ENCODE measurements around the gene IRF8.
"Not testable (repeated sequence)": the region's sequence is repeated elsewhere in the genome, so short reads cannot be mapped to it uniquely, and the experiment has no call there.

IRF8 gene

DNA sequence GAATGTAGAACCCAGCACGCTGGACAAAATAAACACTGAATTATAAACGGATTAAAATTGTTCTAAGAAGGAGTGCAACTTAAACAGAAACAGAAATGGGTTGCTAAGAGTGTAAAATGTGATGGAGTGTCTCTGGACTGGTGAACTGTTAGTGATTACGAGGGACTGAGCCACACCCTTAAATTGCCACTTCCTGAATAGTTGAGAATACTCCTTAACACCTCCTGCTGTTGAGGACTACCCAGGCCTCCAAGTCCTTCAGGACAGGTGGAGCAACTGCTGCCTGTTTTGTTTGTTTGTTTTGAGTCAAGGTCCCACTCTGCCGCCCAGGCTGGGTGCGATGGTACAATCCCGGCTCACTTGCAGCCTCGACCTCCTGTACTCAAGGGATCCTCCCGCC, 25.8 kb upstream of the IRF8 start:
- Mint-ChIP-seq H3K4me3 (no peak overlapping the region), H3K36me3 (ENCODE audit: insufficient read depth) (peaks cover 2% of the 10 kb centered on the region), H3K4me1 (peaks cover 14% of the 10 kb centered on the region), H3K27ac (ENCODE audit: low read depth) (no peak overlapping the region), H3K9me3 (no peaks in the 10 kb centered on the region), H3K27me3 (peaks cover 52% of the 10 kb centered on the region)
- DNase-seq (ENCODE audit: low spot score in 2 of 2): no peak
- no peak for ATAC-seq (replicated peaks; ENCODE audit: extremely low read depth, poor library complexity, severe bottlenecking)

GRCh38 chr16:85874031-85874430, 24.9 kb upstream of the IRF8 start:
- H3K4me1 Mint-ChIP-seq; H3K4me3 Mint-ChIP-seq; DNase-seq (ENCODE audit: low spot score in 2 of 2); H3K9me3 Mint-ChIP-seq; ATAC-seq (replicated peaks; ENCODE audit: extremely low read depth, poor library complexity, severe bottlenecking); H3K27ac Mint-ChIP-seq (ENCODE audit: low read depth); H3K36me3 Mint-ChIP-seq (ENCODE audit: insufficient read depth): not testable (repeated sequence)
- H3K27me3 Mint-ChIP-seq: peaks cover 46% of the 10 kb centered on the region

- no peak for ATAC-seq (replicated peaks; ENCODE audit: extremely low read depth, poor library complexity, severe bottlenecking)
- Mint-ChIP-seq H3K27me3 (peaks cover 41% of the 10 kb centered on the region), H3K4me1 (peaks cover 16% of the 10 kb centered on the region), H3K36me3 (ENCODE audit: insufficient read depth) (peaks cover under 1% of the 10 kb centered on the region), H3K27ac (ENCODE audit: low read depth) (no peak overlapping the region), H3K4me3 (no peak overlapping the region), H3K9me3 (no peaks in the 10 kb centered on the region)
- DNase-seq (ENCODE audit: low spot score in 2 of 2): no peak
Observed at GRCh38 chr16:85878407-85878806, 20.6 kb upstream of the IRF8 start.

GRCh38 chr16:85878875-85879274, 20.1 kb upstream of the IRF8 start:
- H3K27me3 Mint-ChIP-seq: peaks cover 41% of the 10 kb centered on the region
- no peak overlapping the region for H3K4me3 Mint-ChIP-seq
- ATAC-seq (replicated peaks; ENCODE audit: extremely low read depth, poor library complexity, severe bottlenecking) (no peak), DNase-seq (ENCODE audit: low spot score in 2 of 2) (no peak)
- no peaks in the 10 kb centered on the region for H3K9me3 Mint-ChIP-seq
- H3K4me1 Mint-ChIP-seq: peaks cover 15% of the 10 kb centered on the region
- no peak overlapping the region for H3K27ac Mint-ChIP-seq (ENCODE audit: low read depth)
- H3K36me3 Mint-ChIP-seq (ENCODE audit: insufficient read depth): no peaks in the 10 kb centered on the region

DNA sequence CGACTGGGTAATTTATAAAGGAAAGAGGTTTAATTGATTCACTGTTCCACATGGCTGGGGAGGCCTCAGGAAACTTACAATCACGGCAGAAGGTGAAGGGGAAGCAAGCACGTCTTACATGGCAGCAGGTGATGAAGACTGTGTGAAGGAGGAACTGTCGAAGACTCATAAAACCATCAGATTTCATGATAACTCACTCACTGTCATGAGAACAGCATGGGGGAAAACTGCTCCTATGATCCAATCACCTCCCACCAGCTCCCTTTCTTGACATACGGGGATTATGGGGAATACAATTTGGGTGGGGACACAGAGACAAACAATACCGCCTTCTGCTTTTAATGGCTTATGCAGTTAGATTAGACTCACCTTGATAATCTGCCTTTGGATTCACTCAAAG, 19.4 kb upstream of the IRF8 start:
- Mint-ChIP-seq H3K27ac (ENCODE audit: low read depth) (no peak overlapping the region), H3K27me3 (peaks cover 48% of the 10 kb centered on the region), H3K9me3 (no peaks in the 10 kb centered on the region), H3K4me3 (no peak overlapping the region), H3K4me1 (peaks cover 15% of the 10 kb centered on the region), H3K36me3 (ENCODE audit: insufficient read depth) (no peaks in the 10 kb centered on the region)
- ATAC-seq (replicated peaks; ENCODE audit: extremely low read depth, poor library complexity, severe bottlenecking) (no peak), DNase-seq (ENCODE audit: low spot score in 2 of 2) (no peak)

DNA sequence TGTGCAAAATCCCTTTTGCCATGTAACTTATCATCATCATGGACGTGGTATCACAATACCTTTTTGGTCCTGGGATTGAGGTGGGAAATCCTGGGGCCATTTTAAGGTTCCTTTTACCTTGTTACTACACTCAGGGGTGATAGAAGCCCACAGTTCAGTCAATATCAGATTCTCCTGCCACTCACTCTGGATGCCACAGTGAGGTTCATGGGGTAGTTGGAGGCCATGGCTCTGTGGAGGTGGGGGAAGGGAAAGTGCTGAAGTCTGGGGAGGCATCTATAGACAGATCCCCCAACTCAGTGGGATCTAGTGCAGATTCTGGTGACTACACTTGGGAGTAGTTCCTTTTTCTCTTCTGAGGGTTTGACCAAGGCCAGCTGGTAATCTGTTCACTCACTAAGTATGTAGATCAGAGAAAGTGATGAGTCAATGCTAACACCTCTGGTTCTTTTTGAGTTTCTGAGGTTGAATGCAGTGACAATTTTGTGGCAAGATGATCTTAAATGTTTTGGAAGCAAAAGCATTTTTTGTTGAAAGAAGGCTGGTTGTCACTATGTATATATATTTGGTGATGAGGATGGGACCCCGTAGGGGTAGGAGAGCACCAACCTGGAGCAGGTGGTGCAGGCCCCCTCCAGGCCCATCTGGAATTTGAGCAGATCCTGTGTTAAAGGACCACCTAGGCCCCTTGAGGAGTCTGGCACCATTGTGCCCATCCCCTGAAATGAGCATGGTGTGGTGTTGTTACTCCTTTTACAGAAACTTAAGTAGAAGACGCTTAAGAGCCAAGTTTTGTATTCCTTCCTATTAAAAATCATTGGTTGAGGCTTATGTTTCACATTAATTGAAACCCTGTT, 18.8 kb upstream of the IRF8 start:
- DNase-seq (ENCODE audit: low spot score in 2 of 2): no peak
- ATAC-seq (replicated peaks; ENCODE audit: extremely low read depth, poor library complexity, severe bottlenecking): no peak
- H3K27ac Mint-ChIP-seq (ENCODE audit: low read depth): no peak overlapping the region
- H3K36me3 Mint-ChIP-seq (ENCODE audit: insufficient read depth): no peaks in the 10 kb centered on the region
- peaks cover 15% of the 10 kb centered on the region for H3K4me1 Mint-ChIP-seq
- no peaks in the 10 kb centered on the region for H3K9me3 Mint-ChIP-seq
- peaks cover 49% of the 10 kb centered on the region for H3K27me3 Mint-ChIP-seq
- H3K4me3 Mint-ChIP-seq: no peak overlapping the region

DNA sequence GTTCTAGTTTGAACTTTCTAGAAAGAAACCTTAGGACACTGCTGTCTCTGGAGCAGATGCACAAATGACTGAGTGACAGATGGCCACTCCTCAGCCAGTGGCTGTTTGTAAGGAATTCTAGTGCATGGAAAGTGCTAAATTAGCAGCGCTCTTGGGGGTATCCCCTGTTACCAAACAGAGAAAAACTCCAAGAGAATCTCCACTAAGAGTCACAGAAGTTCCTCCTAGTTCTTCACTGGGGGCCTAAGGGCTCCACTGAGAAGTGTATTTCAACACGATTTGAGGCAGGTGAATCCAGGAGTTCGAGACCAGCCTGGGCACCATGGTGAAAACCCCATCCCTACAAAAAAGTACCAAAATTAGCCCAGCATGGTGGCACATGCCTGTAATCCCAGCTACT, 18.1 kb upstream of the IRF8 start:
- no peak for DNase-seq (ENCODE audit: low spot score in 2 of 2)

DNA sequence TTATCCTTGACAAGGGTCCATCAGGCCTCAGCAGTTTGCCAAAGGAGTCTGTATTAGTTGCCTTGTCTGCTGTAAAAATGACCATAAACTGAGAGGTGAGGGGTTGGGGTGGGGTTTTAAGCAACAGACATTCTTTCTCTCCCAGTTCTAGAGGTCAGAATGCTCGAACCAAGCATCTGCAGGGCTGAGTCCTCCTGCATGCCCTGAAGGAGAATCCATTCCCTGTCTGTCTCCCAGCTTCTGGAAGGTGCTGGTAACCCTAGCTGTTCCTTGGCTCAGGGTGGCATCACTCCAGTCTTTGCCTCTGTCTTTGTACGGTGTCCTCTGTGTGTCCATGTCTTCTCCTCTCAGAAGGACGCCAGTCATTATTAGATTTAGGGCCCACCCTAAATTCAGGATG, 17.5 kb upstream of the IRF8 start:
- no peak for DNase-seq (ENCODE audit: low spot score in 2 of 2)
- Mint-ChIP-seq H3K27ac (ENCODE audit: low read depth) (no peak overlapping the region), H3K9me3 (no peaks in the 10 kb centered on the region), H3K27me3 (peaks cover 36% of the 10 kb centered on the region), H3K36me3 (ENCODE audit: insufficient read depth) (no peaks in the 10 kb centered on the region), H3K4me3 (no peak overlapping the region), H3K4me1 (peaks cover 15% of the 10 kb centered on the region)
- ATAC-seq (replicated peaks; ENCODE audit: extremely low read depth, poor library complexity, severe bottlenecking): no peak

More for the DNA sequence above, 18.1 kb upstream of the IRF8 start:
- no peaks in the 10 kb centered on the region for H3K36me3 Mint-ChIP-seq (ENCODE audit: insufficient read depth)
- no peak for ATAC-seq (replicated peaks; ENCODE audit: extremely low read depth, poor library complexity, severe bottlenecking)
- H3K27me3 Mint-ChIP-seq: peaks cover 42% of the 10 kb centered on the region
- peaks cover 15% of the 10 kb centered on the region for H3K4me1 Mint-ChIP-seq
- H3K4me3 Mint-ChIP-seq: no peak overlapping the region
- no peaks in the 10 kb centered on the region for H3K9me3 Mint-ChIP-seq
- no peak overlapping the region for H3K27ac Mint-ChIP-seq (ENCODE audit: low read depth)

DNA sequence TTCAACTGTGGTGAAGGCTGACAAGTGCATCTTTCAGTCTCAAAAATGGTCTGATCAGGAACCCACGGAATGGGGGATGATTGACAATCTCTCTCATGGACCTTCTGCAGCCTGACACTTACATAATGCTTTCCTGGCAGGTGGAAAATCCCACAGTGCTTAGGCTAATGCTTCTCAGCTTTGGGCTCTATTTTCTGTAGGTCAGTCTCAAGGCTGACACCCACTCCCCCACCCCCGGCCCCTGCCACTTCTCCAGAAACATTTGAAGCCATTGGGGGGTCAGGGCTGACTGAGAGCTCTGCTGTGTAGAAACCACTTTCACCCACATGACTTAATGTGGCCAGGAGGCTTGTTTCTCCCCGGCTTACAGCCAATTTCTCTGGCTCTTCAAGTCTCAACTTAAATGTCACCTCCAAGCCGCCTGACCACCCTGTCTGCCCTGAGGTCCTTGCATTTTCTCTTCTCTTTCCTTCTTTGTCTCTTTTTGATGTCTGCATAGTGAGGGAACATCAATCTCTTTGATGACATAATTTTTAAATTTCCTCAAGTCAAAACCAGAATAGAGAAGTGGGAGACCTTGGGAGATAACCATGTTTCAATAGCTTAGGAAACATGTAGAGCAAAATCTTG, 16.7 kb upstream of the IRF8 start:
- DNase-seq (ENCODE audit: low spot score in 2 of 2) (no peak), ATAC-seq (replicated peaks; ENCODE audit: extremely low read depth, poor library complexity, severe bottlenecking) (no peak)
- H3K4me1 Mint-ChIP-seq: peaks cover 15% of the 10 kb centered on the region
- H3K4me3 Mint-ChIP-seq: no peak overlapping the region
- H3K27me3 Mint-ChIP-seq: peaks cover 30% of the 10 kb centered on the region
- no peaks in the 10 kb centered on the region for H3K9me3 Mint-ChIP-seq
- peak overlapping the region; percentile 50 for H3K27ac Mint-ChIP-seq (ENCODE audit: low read depth)
- H3K36me3 Mint-ChIP-seq (ENCODE audit: insufficient read depth): no peaks in the 10 kb centered on the region

DNA sequence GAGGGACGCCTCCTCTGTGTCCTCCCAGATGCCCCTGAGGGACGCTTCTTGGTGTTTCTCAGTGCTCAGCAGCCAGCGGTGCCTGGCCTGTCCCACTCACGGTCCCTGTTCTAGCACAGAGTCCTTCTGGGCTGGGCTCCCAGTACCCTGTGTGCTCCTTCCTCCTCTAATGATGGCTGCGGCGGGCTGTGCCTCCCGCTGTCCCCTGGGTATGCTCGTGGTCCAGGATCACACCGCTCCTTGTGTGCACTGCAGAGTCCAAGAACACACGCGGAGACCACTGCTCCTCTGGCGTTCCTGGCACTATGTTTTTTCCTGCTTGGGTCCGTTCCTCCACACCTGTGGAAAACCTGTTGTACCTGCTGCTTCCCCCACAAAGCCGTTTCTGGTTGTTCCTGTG, 15.1 kb upstream of the IRF8 start:
- Mint-ChIP-seq H3K27me3 (peaks cover 39% of the 10 kb centered on the region), H3K4me3 (no peak overlapping the region), H3K27ac (ENCODE audit: low read depth) (no peak overlapping the region), H3K4me1 (peaks cover 26% of the 10 kb centered on the region), H3K9me3 (no peaks in the 10 kb centered on the region), H3K36me3 (ENCODE audit: insufficient read depth) (no peaks in the 10 kb centered on the region)
- DNase-seq (ENCODE audit: low spot score in 2 of 2) (no peak), ATAC-seq (replicated peaks; ENCODE audit: extremely low read depth, poor library complexity, severe bottlenecking) (no peak)

GRCh38 chr16:85884808-85885463, 14.0 kb upstream of the IRF8 start:
- Mint-ChIP-seq H3K4me1 (peaks cover 34% of the 10 kb centered on the region), H3K27ac (ENCODE audit: low read depth) (no peak overlapping the region), H3K4me3 (no peak overlapping the region), H3K27me3 (peaks cover 39% of the 10 kb centered on the region), H3K36me3 (ENCODE audit: insufficient read depth) (no peaks in the 10 kb centered on the region), H3K9me3 (no peaks in the 10 kb centered on the region)
- DNase-seq (ENCODE audit: low spot score in 2 of 2) (no peak), ATAC-seq (replicated peaks; ENCODE audit: extremely low read depth, poor library complexity, severe bottlenecking) (no peak)

GRCh38 chr16:85885537-85885936, 13.4 kb upstream of the IRF8 start:
- H3K27me3 Mint-ChIP-seq: peaks cover 39% of the 10 kb centered on the region
- H3K9me3 Mint-ChIP-seq: no peaks in the 10 kb centered on the region
- no peaks in the 10 kb centered on the region for H3K36me3 Mint-ChIP-seq (ENCODE audit: insufficient read depth)
- H3K4me1 Mint-ChIP-seq: peaks cover 28% of the 10 kb centered on the region
- ATAC-seq (replicated peaks; ENCODE audit: extremely low read depth, poor library complexity, severe bottlenecking) (no peak), DNase-seq (ENCODE audit: low spot score in 2 of 2) (no peak)
- H3K27ac Mint-ChIP-seq (ENCODE audit: low read depth): no peak overlapping the region
- no peak overlapping the region for H3K4me3 Mint-ChIP-seq

Data from central memory CD8-positive, alpha-beta T cell (primary cell).